Measurements from ENCODE around the gene GATA6.

The GATA6 gene

GRCh38 chr18:22169011-22169888, at the start of gene GATA6:
GATA6 (plus strand) TSS chr18:22169589; CDS start chr18:22171145, 1,556 bp downstream.
- in situ Hi-C loops (cut with MboI; ENCODE audit: low sequenced_read_pairs), result no loop called here

- in situ Hi-C loops (cut with MboI; ENCODE audit: low sequenced_read_pairs), result loop anchor here (25.0 kb wide), 1 partner anchor 113 kb away; no protein-coding TSS in a partner anchor
Measured at GRCh38 chr18:22124970-22125369, 44.4 kb upstream of the GATA6 start.

GRCh38 chr18:22128954-22129353, 40.4 kb upstream of the GATA6 start:
- in situ Hi-C loops (cut with MboI; ENCODE audit: low sequenced_read_pairs), result no loop called here

- in situ Hi-C loops (cut with MboI; ENCODE audit: low sequenced_read_pairs), result no loop called here
Measured at GRCh38 chr18:22129778-22130177, 39.6 kb upstream of the GATA6 start.

- in situ Hi-C loops (cut with MboI; ENCODE audit: low sequenced_read_pairs), result no loop called here
Measured at GRCh38 chr18:22132258-22132657, 37.1 kb upstream of the GATA6 start.

GRCh38 chr18:22132763-22133162, 36.6 kb upstream of the GATA6 start:
- in situ Hi-C loops (cut with MboI; ENCODE audit: low sequenced_read_pairs), result no loop called here

GRCh38 chr18:22136395-22136794, 33.0 kb upstream of the GATA6 start:
- in situ Hi-C loops (cut with MboI; ENCODE audit: low sequenced_read_pairs), result no loop called here

GRCh38 chr18:22141211-22141610, 28.2 kb upstream of the GATA6 start:
- in situ Hi-C loops (cut with MboI; ENCODE audit: low sequenced_read_pairs), result no loop called here

GRCh38 chr18:22143347-22144340, 25.7 kb upstream of the GATA6 start:
- in situ Hi-C loops (cut with MboI; ENCODE audit: low sequenced_read_pairs), result no loop called here

GRCh38 chr18:22145160-22145559, 24.2 kb upstream of the GATA6 start:
- in situ Hi-C loops (cut with MboI; ENCODE audit: low sequenced_read_pairs), result no loop called here

GRCh38 chr18:22149710-22150109, 19.7 kb upstream of the GATA6 start:
- in situ Hi-C loops (cut with MboI; ENCODE audit: low sequenced_read_pairs), result no loop called here

- in situ Hi-C loops (cut with MboI; ENCODE audit: low sequenced_read_pairs), result no loop called here
Measured at GRCh38 chr18:22152093-22152492, 17.3 kb upstream of the GATA6 start.

GRCh38 chr18:22153428-22153827, 16.0 kb upstream of the GATA6 start:
- in situ Hi-C loops (cut with MboI; ENCODE audit: low sequenced_read_pairs), result no loop called here

GRCh38 chr18:22155584-22155983, 13.8 kb upstream of the GATA6 start:
- in situ Hi-C loops (cut with MboI; ENCODE audit: low sequenced_read_pairs), result no loop called here

- in situ Hi-C loops (cut with MboI; ENCODE audit: low sequenced_read_pairs), result no loop called here
Measured at GRCh38 chr18:22159014-22159413, 10.4 kb upstream of the GATA6 start.

- in situ Hi-C loops (cut with MboI; ENCODE audit: low sequenced_read_pairs), result no loop called here
Measured at GRCh38 chr18:22161090-22161489, 8.3 kb upstream of the GATA6 start.

GRCh38 chr18:22163416-22164161, 5.8 kb upstream of the GATA6 start:
- in situ Hi-C loops (cut with MboI; ENCODE audit: low sequenced_read_pairs), result no loop called here

GRCh38 chr18:22164337-22165048, 4.9 kb upstream of the GATA6 start:
- in situ Hi-C loops (cut with MboI; ENCODE audit: low sequenced_read_pairs), result no loop called here

- in situ Hi-C loops (cut with MboI; ENCODE audit: low sequenced_read_pairs), result no loop called here
Measured at GRCh38 chr18:22165049-22165602, 4.3 kb upstream of the GATA6 start.

GRCh38 chr18:22165603-22166068, 3.8 kb upstream of the GATA6 start:
- in situ Hi-C loops (cut with MboI; ENCODE audit: low sequenced_read_pairs), result no loop called here
